GM06990 (cell line): ENCODE measurements around the gene ITCH.
"Not testable (repeated sequence)": the region's sequence is repeated elsewhere in the genome, so short reads cannot be mapped to it uniquely, and the experiment has no call there.

ENCODE experiments used
- DNase-seq: peaks from one replicate; pipeline ENCODE4 v3.0.0-alpha.2; 2011; ENCODE audit not compliant: insufficient read length; ENCODE audit errors: extremely low read depth
- H3K27me3 ChIP-seq: replicated peaks from 2 replicates; pipeline ENCODE4 v1.6.0; 2011; ENCODE audit warnings: low read length; ENCODE audit not compliant: control insufficient read depth, insufficient read depth
- H3K36me3 ChIP-seq: 2 replicates; pipeline ENCODE4 v1.5.1; 2011; ENCODE audit warnings: low read length; ENCODE audit not compliant: control insufficient read depth, insufficient read depth
- H3K4me3 ChIP-seq: replicated peaks from 2 replicates; pipeline ENCODE4 v1.5.1; 2011; ENCODE audit warnings: low read depth, mild to moderate bottlenecking, control low read depth, low read length
- TF ChIP-seq, protein P1 (sequence below): IDR thresholded peaks from 2 replicates; pipeline ENCODE4 v1.5.1; 2011; ENCODE audit warnings: low read length, control low read depth, mild to moderate bottlenecking, inconsistent platforms; ENCODE audit not compliant: insufficient read depth, poor library complexity, severe bottlenecking

The ITCH gene

GRCh38 chr20:34343458-34344211 lies 19.4 kb upstream of the ITCH start:
- Histone ChIP-seq H3K27me3 (no peaks in the 10 kb centered on the region), H3K36me3 (no peaks in the 10 kb centered on the region), H3K4me3 (no peak overlapping the region)
- TF ChIP-seq, protein P1, sequence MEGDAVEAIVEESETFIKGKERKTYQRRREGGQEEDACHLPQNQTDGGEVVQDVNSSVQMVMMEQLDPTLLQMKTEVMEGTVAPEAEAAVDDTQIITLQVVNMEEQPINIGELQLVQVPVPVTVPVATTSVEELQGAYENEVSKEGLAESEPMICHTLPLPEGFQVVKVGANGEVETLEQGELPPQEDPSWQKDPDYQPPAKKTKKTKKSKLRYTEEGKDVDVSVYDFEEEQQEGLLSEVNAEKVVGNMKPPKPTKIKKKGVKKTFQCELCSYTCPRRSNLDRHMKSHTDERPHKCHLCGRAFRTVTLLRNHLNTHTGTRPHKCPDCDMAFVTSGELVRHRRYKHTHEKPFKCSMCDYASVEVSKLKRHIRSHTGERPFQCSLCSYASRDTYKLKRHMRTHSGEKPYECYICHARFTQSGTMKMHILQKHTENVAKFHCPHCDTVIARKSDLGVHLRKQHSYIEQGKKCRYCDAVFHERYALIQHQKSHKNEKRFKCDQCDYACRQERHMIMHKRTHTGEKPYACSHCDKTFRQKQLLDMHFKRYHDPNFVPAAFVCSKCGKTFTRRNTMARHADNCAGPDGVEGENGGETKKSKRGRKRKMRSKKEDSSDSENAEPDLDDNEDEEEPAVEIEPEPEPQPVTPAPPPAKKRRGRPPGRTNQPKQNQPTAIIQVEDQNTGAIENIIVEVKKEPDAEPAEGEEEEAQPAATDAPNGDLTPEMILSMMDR: no peak
- DNase-seq: no peak

DNA sequence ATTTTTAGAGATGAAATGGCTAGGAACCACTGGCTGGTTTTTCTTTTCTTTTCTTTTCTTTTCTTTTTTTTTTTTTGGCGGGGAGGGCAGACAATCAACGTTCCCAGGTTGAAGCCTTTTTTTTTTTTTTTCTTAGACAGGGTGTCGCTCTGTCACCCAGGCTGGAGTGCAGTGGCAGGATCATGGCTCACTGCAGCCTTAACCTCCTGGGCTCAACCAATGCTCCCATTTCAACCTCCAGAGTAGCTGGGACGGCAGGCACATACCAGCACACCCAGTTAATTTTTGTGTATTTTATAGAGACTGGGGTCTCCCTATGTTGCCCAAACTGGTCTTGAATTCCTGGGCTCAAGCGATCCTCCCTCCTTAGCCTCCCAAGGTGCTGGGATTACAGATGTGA lies 18.8 kb upstream of the ITCH start:
- no peaks in the 10 kb centered on the region for H3K36me3 ChIP-seq
- H3K4me3 ChIP-seq: no peak overlapping the region
- TF ChIP-seq, protein P1: no peak
- no peak for DNase-seq
- H3K27me3 ChIP-seq: no peaks in the 10 kb centered on the region

DNA sequence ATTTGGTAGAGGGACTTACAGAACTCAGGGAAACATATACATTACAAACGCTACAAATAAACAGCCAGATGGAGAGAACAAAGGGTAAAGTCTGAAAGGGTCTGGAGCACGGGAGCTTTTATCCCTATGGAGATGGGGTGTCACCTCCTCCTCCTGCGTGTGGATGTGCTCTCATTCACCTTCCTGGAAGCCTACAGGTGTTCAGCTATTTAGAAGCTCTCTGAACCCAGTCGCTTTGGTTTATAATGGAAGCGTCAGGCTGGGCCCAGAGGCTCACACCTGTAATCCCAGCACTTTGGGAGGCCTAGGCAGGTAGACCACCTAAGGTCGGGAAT lies 17.7 kb upstream of the ITCH start:
- Histone ChIP-seq H3K27me3 (no peaks in the 10 kb centered on the region), H3K4me3 (no peak overlapping the region), H3K36me3 (no peaks in the 10 kb centered on the region)
- TF ChIP-seq, protein P1: no peak
- DNase-seq: no peak

GRCh38 chr20:34345839-34346532 lies 17.1 kb upstream of the ITCH start:
- DNase-seq, H3K4me3 ChIP-seq, H3K27me3 ChIP-seq, H3K36me3 ChIP-seq: not testable (repeated sequence)

DNA sequence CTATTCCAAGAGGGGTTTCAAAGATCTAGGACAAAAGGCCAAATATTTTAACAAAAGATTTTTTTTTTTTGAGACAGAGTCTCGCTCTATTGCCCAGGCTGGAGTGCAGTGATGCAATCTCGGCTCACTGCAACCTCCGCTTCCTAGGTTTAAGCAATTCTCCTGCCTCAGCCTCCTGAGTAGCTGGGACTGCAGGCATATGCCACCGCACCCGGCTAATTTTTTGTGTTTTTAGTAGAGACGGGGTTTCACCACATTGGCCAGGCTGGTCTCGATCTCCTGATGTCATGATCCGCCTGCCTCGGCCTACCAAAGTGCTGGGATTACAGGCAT lies 16.6 kb upstream of the ITCH start:
- H3K36me3 ChIP-seq, H3K27me3 ChIP-seq, H3K4me3 ChIP-seq, DNase-seq: not testable (repeated sequence)

GRCh38 chr20:34347571-34347970 lies 15.5 kb upstream of the ITCH start:
- H3K36me3 ChIP-seq: no peaks in the 10 kb centered on the region
- no peak for DNase-seq
- no peaks in the 10 kb centered on the region for H3K27me3 ChIP-seq
- no peak overlapping the region for H3K4me3 ChIP-seq
- TF ChIP-seq, protein P1: no peak
